GM12891 (cell line): ENCODE data around the gene RMRP.

Experiments used
- POLR2A ChIP-seq: IDR thresholded peaks from 2 replicates; pipeline ENCODE4 v1.6.1; 2011; ENCODE audit warnings: low read depth, low read length, control low read depth
- POLR2AphosphoS5 ChIP-seq: IDR thresholded peaks from 2 replicates; pipeline ENCODE4 v1.6.1; 2011; ENCODE audit warnings: low read depth, low read length, control low read depth
- SPI1 ChIP-seq: IDR thresholded peaks from 2 replicates; pipeline ENCODE4 v1.6.1; 2011; ENCODE audit warnings: low read depth, low read length, control low read depth
- TAF1 ChIP-seq: IDR thresholded peaks from 2 replicates; pipeline ENCODE4 v1.6.1; 2011; ENCODE audit warnings: low read depth, low read length, control low read depth

DNA sequence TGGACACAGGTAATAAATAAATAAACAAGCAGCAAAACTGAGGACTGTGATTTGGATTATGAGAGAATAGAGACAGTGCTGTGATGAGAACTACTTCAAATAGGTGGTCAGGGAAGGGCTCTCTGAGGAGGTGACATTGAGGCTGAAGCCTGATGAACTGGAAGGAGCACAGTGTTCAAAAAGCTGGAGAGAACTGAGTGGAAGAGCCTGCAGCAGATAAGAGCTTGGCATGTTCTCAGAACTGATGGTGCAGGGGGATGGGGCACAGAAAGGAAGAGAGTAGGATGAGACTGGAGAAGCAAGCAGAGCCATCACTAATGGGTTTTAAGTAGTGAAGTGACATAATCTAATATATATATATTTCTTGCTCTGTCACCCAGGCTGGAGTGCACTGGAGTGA lies 43.1 kb upstream of the RMRP start:
- TF ChIP-seq POLR2A, result no peak
- no peak for TF ChIP-seq TAF1
- no peak for TF ChIP-seq SPI1
- TF ChIP-seq POLR2AphosphoS5, result no peak
